Stimulated activated CD8-positive, alpha-beta memory T cell treated with anti-CD3 and anti-CD28 coated beads, Interleukin-12 subunit alpha, Interleukin-12 subunit beta, amount 100 ng/mL, for 4 hours (primary cell): ENCODE data around the gene PPWD1.
"Not testable (repeated sequence)": the region's sequence is repeated elsewhere in the genome, so short reads cannot be mapped to it uniquely, and the experiment has no call there.

Source experiments
- DNase-seq: peaks from one replicate; pipeline ENCODE4 v3.0.0-alpha.2; 2020; ENCODE audit warnings: low read depth

Gene PPWD1

GRCh38 chr5:65562731-65563701 is at the start of gene PPWD1, which contains the start of gene CENPK:
PPWD1 (plus strand) TSS chr5:65563296; CDS start chr5:65563311, 15 bp downstream.
CENPK (minus strand) TSS chr5:65563168; CDS start chr5:65554907, 8,261 bp downstream.
- peak; percentile 87 for DNase-seq

GRCh38 chr5:65525726-65526125 is 37.4 kb upstream of the PPWD1 start:
- no peak for DNase-seq

GRCh38 chr5:65530904-65531303 is 32.2 kb upstream of the PPWD1 start:
- DNase-seq: no peak

- DNase-seq: no peak
Observed at GRCh38 chr5:65535529-65535987, 27.5 kb upstream of the PPWD1 start.

DNA sequence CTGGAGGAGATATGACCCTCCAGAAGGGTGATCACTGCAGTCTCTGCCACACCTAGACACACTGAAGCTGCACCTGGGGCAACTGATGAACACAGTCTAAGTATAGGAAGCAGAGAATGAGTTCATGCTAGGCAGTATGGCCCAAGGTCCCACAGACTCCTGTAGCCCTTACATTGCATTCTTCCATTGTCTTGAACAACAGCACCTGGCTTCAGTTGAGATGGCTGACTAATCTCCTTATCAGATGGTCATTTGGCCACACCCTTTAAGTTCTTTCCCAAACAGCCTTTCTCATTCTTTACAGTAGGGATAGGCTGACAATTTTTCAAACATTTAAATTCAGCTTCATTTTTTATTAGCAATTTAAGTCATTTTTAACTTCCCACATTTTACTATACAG is 23.3 kb upstream of the PPWD1 start:
- no peak for DNase-seq

- DNase-seq: no peak
Observed at GRCh38 chr5:65544473-65544872, 18.6 kb upstream of the PPWD1 start.

DNA sequence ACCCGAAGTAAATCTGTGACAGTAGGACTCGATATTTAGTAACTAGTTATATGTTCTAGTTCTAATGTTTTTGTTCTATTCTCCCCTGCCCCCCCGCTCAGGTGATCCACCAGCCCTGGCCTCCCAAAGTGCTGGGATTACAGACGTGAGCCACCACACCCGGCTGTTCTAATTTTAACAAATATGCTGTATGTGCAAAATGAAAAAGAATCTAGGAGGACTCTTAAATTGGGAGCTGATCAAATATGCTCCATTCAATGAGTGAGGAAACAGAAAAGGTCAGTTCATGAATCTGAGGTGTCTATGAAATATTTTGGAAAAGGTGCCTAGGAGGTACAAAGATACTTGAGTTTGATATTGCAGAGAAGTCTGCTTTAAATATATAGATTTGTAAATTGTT is 17.0 kb upstream of the PPWD1 start:
- no peak for DNase-seq

GRCh38 chr5:65548281-65548680 is 14.8 kb upstream of the PPWD1 start:
- DNase-seq: no peak

GRCh38 chr5:65553941-65554340 is 9.2 kb upstream of the PPWD1 start:
- DNase-seq: no peak

- DNase-seq: no peak
Observed at GRCh38 chr5:65555287-65555686, 7.8 kb upstream of the PPWD1 start.

DNA sequence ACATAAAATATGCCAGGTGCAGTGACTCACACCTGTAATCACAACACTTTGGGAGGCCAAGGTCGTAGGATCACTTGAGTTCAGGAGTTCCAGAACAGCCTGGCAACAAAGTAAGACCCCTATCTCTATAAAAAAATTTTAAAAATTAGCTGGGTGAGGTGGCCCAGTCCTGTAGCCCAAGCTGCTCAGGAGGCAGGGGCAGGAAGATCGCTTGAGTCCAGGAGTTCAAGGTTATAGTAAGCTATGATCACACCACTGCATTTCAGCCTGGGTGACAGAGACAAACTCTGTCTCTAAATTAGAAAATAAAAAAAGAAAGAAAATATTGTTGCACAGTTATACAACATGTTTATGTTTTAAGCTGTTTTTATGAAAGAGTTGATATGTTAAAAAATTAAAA is 6.9 kb upstream of the PPWD1 start:
- no peak for DNase-seq

DNA sequence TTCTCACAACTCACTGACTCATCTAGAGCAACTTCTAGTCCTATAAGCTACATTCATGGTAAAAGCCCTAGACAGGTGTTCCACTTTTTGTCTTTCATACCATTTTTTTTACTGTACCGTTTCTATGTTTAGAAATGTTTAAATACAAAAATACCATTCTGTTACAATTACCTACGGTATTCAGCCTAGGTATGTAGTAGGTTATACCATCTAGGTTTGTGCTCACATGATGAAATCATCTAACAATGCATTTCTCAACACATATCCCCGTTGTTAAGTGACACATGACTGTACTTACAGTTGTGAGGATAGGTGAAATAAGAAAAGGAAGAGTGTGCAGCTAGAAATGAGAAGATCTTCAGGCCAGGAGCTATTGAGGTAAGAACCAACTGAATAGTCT is 6.4 kb upstream of the PPWD1 start:
- DNase-seq: no peak

DNA sequence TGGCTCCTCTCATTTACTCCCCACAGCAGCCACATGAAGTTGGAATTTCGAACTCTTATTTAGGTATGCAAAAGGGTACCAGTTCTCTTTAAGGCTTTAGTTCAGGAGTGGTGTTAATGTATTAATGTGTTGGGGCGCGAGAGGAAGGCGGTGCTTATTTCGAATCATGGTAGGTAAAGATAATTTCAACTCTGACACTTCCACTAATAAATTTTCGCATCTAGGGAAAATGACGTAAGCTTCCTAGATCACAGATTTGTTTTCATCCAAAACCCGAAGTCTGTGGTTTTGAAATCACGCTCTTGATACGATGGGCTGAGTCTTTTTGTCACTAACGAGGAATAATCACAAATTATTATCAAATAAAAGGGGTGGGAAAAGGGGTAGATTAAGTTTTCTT is 681 bp downstream of the PPWD1 start:
- DNase-seq: no peak

DNA sequence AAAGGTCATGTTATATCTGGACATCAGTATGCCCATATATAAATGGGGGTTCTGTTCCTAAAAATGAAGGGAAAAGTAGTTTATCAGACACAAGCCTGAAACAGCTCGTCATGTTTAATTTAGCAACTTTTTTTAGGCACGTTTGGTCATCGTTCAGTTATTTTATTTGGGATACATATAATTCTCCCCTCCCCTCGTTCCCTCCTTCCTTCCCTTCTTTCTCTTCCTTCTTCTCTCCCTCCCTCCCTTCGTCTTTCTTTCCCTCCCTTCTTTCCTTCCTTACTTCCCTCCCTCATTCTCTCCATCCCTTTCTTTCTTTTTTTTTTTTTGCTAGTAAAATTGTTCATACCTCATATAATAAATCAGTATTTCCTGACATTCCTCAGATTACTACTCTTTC is 3.4 kb downstream of the PPWD1 start:
- no peak for DNase-seq

DNA sequence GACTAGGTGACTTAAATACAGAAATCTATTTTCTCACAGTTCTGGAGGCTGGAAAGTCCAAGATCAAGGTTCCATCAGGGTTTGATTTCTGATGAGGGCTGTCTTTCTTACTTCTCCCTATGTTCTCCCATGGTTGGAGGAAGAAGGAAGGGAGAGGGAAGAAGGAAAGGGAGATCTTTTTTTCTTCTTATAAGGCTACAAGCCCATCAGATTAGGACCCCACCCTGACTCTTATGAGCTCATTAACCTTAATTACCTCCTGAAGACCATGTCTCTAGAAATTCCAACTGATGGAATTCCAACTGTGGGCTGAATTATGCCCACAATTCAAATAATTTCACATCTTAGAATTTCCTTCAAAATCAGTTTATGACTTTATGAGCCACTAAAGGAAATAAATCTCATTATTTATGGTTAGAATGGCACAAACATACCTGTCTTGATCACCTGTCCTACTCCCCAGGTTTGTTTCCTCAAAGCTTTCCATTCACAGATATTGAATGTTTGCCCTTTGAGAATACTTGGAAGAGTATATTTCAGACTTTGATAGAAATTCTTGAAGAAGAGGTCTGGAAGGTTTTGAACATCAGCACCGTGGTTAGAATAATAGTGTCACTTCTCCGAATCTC is 7.6 kb downstream of the PPWD1 start:
- no peak for DNase-seq

GRCh38 chr5:65577141-65577540 is 14.0 kb downstream of the PPWD1 start:
- no peak for DNase-seq

- no peak for DNase-seq
Observed at GRCh38 chr5:65588694-65589093, 25.6 kb downstream of the PPWD1 start.

DNA sequence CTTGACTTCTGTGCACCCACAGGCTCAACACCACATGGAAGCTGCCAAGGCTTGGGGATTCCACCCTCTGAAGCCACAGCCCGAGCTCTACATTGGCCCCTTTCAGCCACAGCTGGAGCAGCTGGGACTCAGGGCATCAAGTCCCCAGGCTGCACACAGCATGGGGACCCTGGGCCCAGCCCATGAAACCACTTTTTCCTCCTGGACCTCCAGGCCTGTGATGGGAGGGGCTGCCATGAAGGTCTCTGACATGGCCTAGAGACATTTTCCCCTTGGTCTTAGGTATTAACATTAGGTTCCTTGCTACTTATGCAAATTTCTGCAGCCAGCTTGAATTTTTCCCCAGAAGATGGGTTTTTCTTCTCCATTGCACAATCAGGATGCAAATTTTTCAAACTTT is 38.7 kb downstream of the PPWD1 start:
- DNase-seq: not testable (repeated sequence)

- DNase-seq: no peak
Observed at GRCh38 chr5:65611524-65611923, 48.4 kb downstream of the PPWD1 start.

GRCh38 chr5:65612298-65612907 is 49.3 kb downstream of the PPWD1 start:
- DNase-seq: no peak

- no peak for DNase-seq
Observed at GRCh38 chr5:65620021-65620420, 56.9 kb downstream of the PPWD1 start.

GRCh38 chr5:65621961-65622360 is 58.9 kb downstream of the PPWD1 start:
- DNase-seq: not testable (repeated sequence)

DNA sequence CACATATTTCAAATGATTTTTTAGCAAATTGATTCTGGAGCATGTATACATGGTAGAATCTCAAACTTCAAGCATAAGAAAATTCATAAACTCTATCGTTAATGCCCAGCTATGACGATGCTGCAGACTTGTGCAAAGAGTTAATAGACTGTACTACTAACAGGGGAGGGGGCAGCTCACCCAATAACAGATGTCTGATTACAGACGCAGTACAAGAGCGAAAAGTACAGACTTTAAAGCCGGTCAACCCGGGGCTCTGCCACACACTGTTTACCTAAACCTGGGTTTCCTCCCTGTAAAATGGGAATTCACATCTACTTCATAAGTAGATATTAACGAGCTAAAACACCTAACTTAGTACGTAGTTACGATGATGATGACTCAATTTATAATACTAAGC is 60.4 kb downstream of the PPWD1 start:
- DNase-seq: no peak
